ENCODE measurements around the gene MAPK8IP2.
"Not testable (repeated sequence)": the region's sequence is repeated elsewhere in the genome, so short reads cannot be mapped to it uniquely, and the experiment has no call there.

MAPK8IP2 gene

GRCh38 chr22:50630376-50630775 lies 29.8 kb downstream of the MAPK8IP2 start:
- no peak for DNase-seq (ENCODE audit: extremely low read depth in 1 of 2, low read depth in 1 of 2)

- DNase-seq (ENCODE audit: extremely low read depth in 1 of 2, low read depth in 1 of 2) = no peak
These were observed 32.5 kb downstream of the MAPK8IP2 start for GRCh38 chr22:50633086-50633485.

GRCh38 chr22:50633771-50634170 lies 33.2 kb downstream of the MAPK8IP2 start:
- DNase-seq (ENCODE audit: extremely low read depth in 1 of 2, low read depth in 1 of 2) = no peak

- no peak for DNase-seq (ENCODE audit: extremely low read depth in 1 of 2, low read depth in 1 of 2)
These were observed 35.0 kb downstream of the MAPK8IP2 start for GRCh38 chr22:50635591-50635990.

GRCh38 chr22:50640296-50640695 lies 39.7 kb downstream of the MAPK8IP2 start:
- DNase-seq (ENCODE audit: extremely low read depth in 1 of 2, low read depth in 1 of 2) = not testable (repeated sequence)

GRCh38 chr22:50640857-50641647 lies 40.5 kb downstream of the MAPK8IP2 start:
- no peak for DNase-seq (ENCODE audit: extremely low read depth in 1 of 2, low read depth in 1 of 2)

- no peak for DNase-seq (ENCODE audit: extremely low read depth in 1 of 2, low read depth in 1 of 2)
These were observed 41.4 kb downstream of the MAPK8IP2 start for GRCh38 chr22:50641696-50642607.

GRCh38 chr22:50643021-50643820 lies 42.6 kb downstream of the MAPK8IP2 start:
- DNase-seq (ENCODE audit: extremely low read depth in 1 of 2, low read depth in 1 of 2) = not testable (repeated sequence)

GRCh38 chr22:50643821-50644101 lies 43.2 kb downstream of the MAPK8IP2 start:
- DNase-seq (ENCODE audit: extremely low read depth in 1 of 2, low read depth in 1 of 2) = not testable (repeated sequence)

GRCh38 chr22:50653256-50653655 lies 52.7 kb downstream of the MAPK8IP2 start:
- DNase-seq (ENCODE audit: extremely low read depth in 1 of 2, low read depth in 1 of 2) = no peak

GRCh38 chr22:50654664-50655063 lies 54.1 kb downstream of the MAPK8IP2 start:
- not testable (repeated sequence) for DNase-seq (ENCODE audit: extremely low read depth in 1 of 2, low read depth in 1 of 2)

GRCh38 chr22:50656122-50657070 lies 55.8 kb downstream of the MAPK8IP2 start:
- no peak for DNase-seq (ENCODE audit: extremely low read depth in 1 of 2, low read depth in 1 of 2)

GRCh38 chr22:50657925-50658324 lies 57.3 kb downstream of the MAPK8IP2 start:
- no peak for DNase-seq (ENCODE audit: extremely low read depth in 1 of 2, low read depth in 1 of 2)

GRCh38 chr22:50659711-50660110 lies 59.1 kb downstream of the MAPK8IP2 start:
- not testable (repeated sequence) for DNase-seq (ENCODE audit: extremely low read depth in 1 of 2, low read depth in 1 of 2)

GRCh38 chr22:50660306-50660705 lies 59.7 kb downstream of the MAPK8IP2 start:
- DNase-seq (ENCODE audit: extremely low read depth in 1 of 2, low read depth in 1 of 2) = no peak
